ENCODE data around the gene RAC3. TPM values are rescaled to one million over a fixed set of nuclear protein-coding genes. Genes with fewer than 3 reads are reported as not detected.

RAC3 gene
- total RNA-seq, 2 experiments from 2014 or later = 15.1 to 24.4 TPM

GRCh38 chr17:82055965-82056728, 24.7 kb downstream of the RAC3 start:
- ChIA-PET POLR2A (no interaction called here), CTCF (ENCODE audit: unreplicated experiment) (no interaction called here)
- Histone ChIP-seq H3K9me3 (ENCODE audit: low read length) (no peaks in the 10 kb centered on the region), H3K4me3 (ENCODE audit: low read depth, low read length, poor library complexity, severe bottlenecking) (no peak overlapping the region), H3K27ac (ENCODE audit: low read depth, low read length, poor library complexity, severe bottlenecking) (no peak overlapping the region), H3K79me2 (ENCODE audit: insufficient read depth, low read depth, low read length) (peaks cover 8% of the 10 kb centered on the region; the same call in 1 of the 2 replicates), H3K36me3 (ENCODE audit: insufficient read depth, low read length) (peaks cover 79% of the 10 kb centered on the region), H3K9me2 (ENCODE audit: insufficient read depth, low read length) (no peaks in the 10 kb centered on the region), H3K4me1 (ENCODE audit: insufficient read depth, low read length, poor library complexity, severe bottlenecking) (peaks cover 9% of the 10 kb centered on the region), H3K4me2 (ENCODE audit: low read length) (no peak overlapping the region), H2AFZ (ENCODE audit: low read length) (no peak overlapping the region), H4K20me1 (ENCODE audit: insufficient read depth, low read length) (no peaks in the 10 kb centered on the region)
- no peak for DNase-seq (ENCODE audit: low spot score)
- no TSS peak for BruUV-seq (replicated peaks)
- TF ChIP-seq, protein P1, sequence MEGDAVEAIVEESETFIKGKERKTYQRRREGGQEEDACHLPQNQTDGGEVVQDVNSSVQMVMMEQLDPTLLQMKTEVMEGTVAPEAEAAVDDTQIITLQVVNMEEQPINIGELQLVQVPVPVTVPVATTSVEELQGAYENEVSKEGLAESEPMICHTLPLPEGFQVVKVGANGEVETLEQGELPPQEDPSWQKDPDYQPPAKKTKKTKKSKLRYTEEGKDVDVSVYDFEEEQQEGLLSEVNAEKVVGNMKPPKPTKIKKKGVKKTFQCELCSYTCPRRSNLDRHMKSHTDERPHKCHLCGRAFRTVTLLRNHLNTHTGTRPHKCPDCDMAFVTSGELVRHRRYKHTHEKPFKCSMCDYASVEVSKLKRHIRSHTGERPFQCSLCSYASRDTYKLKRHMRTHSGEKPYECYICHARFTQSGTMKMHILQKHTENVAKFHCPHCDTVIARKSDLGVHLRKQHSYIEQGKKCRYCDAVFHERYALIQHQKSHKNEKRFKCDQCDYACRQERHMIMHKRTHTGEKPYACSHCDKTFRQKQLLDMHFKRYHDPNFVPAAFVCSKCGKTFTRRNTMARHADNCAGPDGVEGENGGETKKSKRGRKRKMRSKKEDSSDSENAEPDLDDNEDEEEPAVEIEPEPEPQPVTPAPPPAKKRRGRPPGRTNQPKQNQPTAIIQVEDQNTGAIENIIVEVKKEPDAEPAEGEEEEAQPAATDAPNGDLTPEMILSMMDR (conservative IDR thresholded peaks at IDR 0.05; ENCODE audit: low read length) = no peak
- no peak for TF ChIP-seq EZH2phosphoT487 (IDR thresholded peaks at IDR 0.05; ENCODE audit: borderline replicate concordance, low read depth, low read length)
- intact Hi-C loops (cut with micrococcal nuclease; ENCODE audit: unreplicated experiment) = no loop called here

DNA sequence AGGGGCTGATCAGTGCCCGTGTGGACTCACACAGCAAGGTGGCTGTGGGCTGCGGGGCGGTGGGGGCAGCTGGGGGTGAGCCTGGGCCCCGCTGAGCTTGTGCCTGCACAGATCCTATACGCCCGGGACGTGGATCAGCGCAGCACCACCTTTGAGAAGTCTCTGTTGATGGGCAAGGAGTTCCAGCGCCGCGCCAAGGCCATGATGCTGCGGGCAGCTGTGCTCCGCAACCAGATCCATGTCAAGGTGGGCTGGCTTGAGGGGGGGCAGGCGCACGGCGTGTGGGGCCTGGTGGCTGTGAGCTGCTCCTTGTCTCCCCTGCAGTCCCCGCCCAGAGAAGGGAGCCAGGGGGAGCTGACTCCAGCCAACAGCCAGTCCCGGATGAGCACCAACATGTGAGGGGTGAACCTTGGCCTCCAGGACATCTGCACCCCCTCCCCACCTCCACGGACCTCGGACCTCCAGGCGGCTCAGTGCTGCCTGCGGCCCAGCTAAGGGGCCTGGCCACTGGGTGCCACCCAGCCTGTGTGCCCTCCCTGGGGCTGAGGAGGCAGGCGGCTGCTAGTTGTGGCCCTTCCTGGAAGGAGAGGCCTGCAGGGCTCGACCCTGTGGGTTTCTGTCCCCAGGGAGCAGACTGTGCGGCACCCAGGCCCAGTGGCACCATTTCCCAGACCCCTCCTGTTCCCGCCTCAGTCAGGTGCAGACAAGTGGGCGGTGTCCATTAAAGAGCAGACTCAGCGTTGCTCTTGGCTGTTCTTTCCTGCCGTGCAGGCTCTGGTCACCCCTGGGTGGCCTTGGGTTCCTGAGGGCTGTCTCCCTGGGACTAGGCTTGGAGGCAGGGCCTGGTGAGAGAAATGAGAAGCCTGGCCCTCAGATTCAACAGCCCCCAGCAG, 25.5 kb downstream of the RAC3 start:
- no peak for DNase-seq (ENCODE audit: low spot score)
- CTCF ChIA-PET (ENCODE audit: unreplicated experiment) = interaction anchor here (0.6 kb wide), 1 partner anchor 337 kb away, joined by 4 read pairs; no protein-coding TSS in a partner anchor
- H3K9me3 ChIP-seq (ENCODE audit: low read length) = no peaks in the 10 kb centered on the region
- peaks cover 8% of the 10 kb centered on the region; the same call in 1 of the 2 replicates for H3K79me2 ChIP-seq (ENCODE audit: insufficient read depth, low read depth, low read length)
- H3K4me3 ChIP-seq (ENCODE audit: low read depth, low read length, poor library complexity, severe bottlenecking) = no peak overlapping the region
- no peak overlapping the region for H3K27ac ChIP-seq (ENCODE audit: low read depth, low read length, poor library complexity, severe bottlenecking)
- H3K4me2 ChIP-seq (ENCODE audit: low read length) = no peak overlapping the region
- no peak overlapping the region for H2AFZ ChIP-seq (ENCODE audit: low read length)
- H3K9me2 ChIP-seq (ENCODE audit: insufficient read depth, low read length) = no peaks in the 10 kb centered on the region
- H4K20me1 ChIP-seq (ENCODE audit: insufficient read depth, low read length) = no peaks in the 10 kb centered on the region
- POLR2A ChIA-PET = no interaction called here
- BruUV-seq (replicated peaks) = TSS peak; percentile 78
- intact Hi-C loops (cut with micrococcal nuclease; ENCODE audit: unreplicated experiment) = no loop called here
- peaks cover 85% of the 10 kb centered on the region for H3K36me3 ChIP-seq (ENCODE audit: insufficient read depth, low read length)
- no peak for TF ChIP-seq EZH2phosphoT487 (IDR thresholded peaks at IDR 0.05; ENCODE audit: borderline replicate concordance, low read depth, low read length)
- TF ChIP-seq, protein P1 (conservative IDR thresholded peaks at IDR 0.05; ENCODE audit: low read length) = no peak
- H3K4me1 ChIP-seq (ENCODE audit: insufficient read depth, low read length, poor library complexity, severe bottlenecking) = peaks cover 9% of the 10 kb centered on the region

Measured in OCI-LY7 (cell line).